Gastroesophageal sphincter (tissue), 4 donors: ENCODE data around the gene SLX9. TPM values are rescaled to one million over a fixed set of nuclear protein-coding genes. Genes with fewer than 3 reads are reported as not detected.
A peak's percentile ranks its signal among the peaks of the same experiment; 100 is the strongest.
"Not testable (repeated sequence)": the region's sequence is repeated elsewhere in the genome, so short reads cannot be mapped to it uniquely, and the experiment has no call there.

Source experiments
- ATAC-seq: fragments of 150-250 bp; one replicate; pipeline ENCODE4 v1.9.1; 2016; ENCODE audit warnings: mild to moderate bottlenecking, moderate library complexity
- H3K27ac ChIP-seq, 4 donors: fragments of 200-600 bp; sonication (generic) in 3 of 4; 1 replicate in 3 of 4; 2 replicates in 1 of 4; pipeline ENCODE4 v1.5.1; 2016 to 2019
- H3K27me3 ChIP-seq: fragments of 200-600 bp; sonication (generic); one replicate; pipeline ENCODE4 v1.5.1; 2019
- H3K36me3 ChIP-seq, 2 donors: fragments of 200-600 bp; sonication (generic); one replicate each; pipeline ENCODE4 v1.5.1; 2019; ENCODE audit warnings: control low read depth in 1 of 2
- H3K4me1 ChIP-seq, 3 donors: fragments of 200-600 bp; sonication (generic); 1 replicate in 2 of 3; 2 replicates in 1 of 3; pipeline ENCODE4 v1.5.1; 2016 to 2019; ENCODE audit warnings: control low read depth in 2 of 3
- H3K4me3 ChIP-seq, 2 donors: fragments of 200-600 bp; sonication (generic); one replicate each; pipeline ENCODE4 v1.5.1; 2019; ENCODE audit warnings: mild to moderate bottlenecking in 1 of 2, moderate library complexity in 1 of 2
- H3K9me3 ChIP-seq, 3 donors: fragments of 200-600 bp; sonication (generic); one replicate each; pipeline ENCODE4 v1.5.1; 2017 to 2019; ENCODE audit warnings: control low read depth in 2 of 3
- CTCF ChIP-seq, 4 experiments: fragments of 200-600 bp in 2 of 4; fragments of 450-650 bp in 2 of 4; sonication (generic) in 1 of 4; IDR thresholded peaks; one replicate each; pipeline ENCODE4 v1.5.1; 2017 to 2019; ENCODE audit warnings: antibody characterized with exemption in 4 of 4, mild to moderate bottlenecking in 2 of 4, moderate library complexity in 2 of 4
- EP300 ChIP-seq: sonication (generic); formaldehyde crosslinking; IDR thresholded peaks from one replicate; pipeline ENCODE4 v1.6.1; 2017; ENCODE audit warnings: antibody characterized with exemption, mild to moderate bottlenecking
- POLR2A ChIP-seq, 2 donors: fragments of 450-650 bp; IDR thresholded peaks; one replicate each; pipeline ENCODE4 v1.6.1; 2017; ENCODE audit warnings: antibody characterized with exemption in 2 of 2, mild to moderate bottlenecking in 2 of 2, moderate library complexity in 1 of 2
- POLR2AphosphoS5 ChIP-seq: sonication (generic); formaldehyde crosslinking; IDR thresholded peaks from one replicate; pipeline ENCODE4 v1.6.1; 2017; ENCODE audit warnings: antibody characterized with exemption
- WGBS, 2 donors: methylation state at CpG; one replicate each; pipeline ENCODE4 v1.1.5; 2018; ENCODE audit warnings: low coverage in 1 of 2; 5-methylcytosine and 5-hydroxymethylcytosine counted together
- total RNA-seq, 4 donors: library from RNA; depleted of rRNA; stranded (reverse); fragments of >200 nt; gene quantifications; one replicate each; pipeline ENCODE4 v1.1.0, GENCODE V29; 2016

The SLX9 gene
- total RNA-seq, 4 donors from 2014 or later = 15.7 to 53.9 (median 36.4) TPM

GRCh38 chr21:44926331-44927101 lies 13.3 kb upstream of the SLX9 start:
- WGBS, 2 donors = 43 to 55% methylated on average over 4 to 13 of the region's 24 CpGs
- Histone ChIP-seq H3K4me3 (no peak overlapping the region), H3K27ac (peak overlapping the region in 1 of 4 donors; percentile 22), H3K27me3 (peaks cover 56% of the 10 kb centered on the region), H3K4me1 (peaks cover 0 to 20% (median 2%) of the 10 kb centered on the region in 3 donors), H3K9me3 (peaks cover 0 to 5% (median 0%) of the 10 kb centered on the region in 3 donors), H3K36me3 (no peaks in the 10 kb centered on the region)
- no peak for TF ChIP-seq EP300
- no peak for TF ChIP-seq POLR2A (IDR thresholded peaks at IDR 0.05)
- no peak for TF ChIP-seq POLR2AphosphoS5
- TF ChIP-seq CTCF (IDR thresholded peaks at IDR 0.05) = no peak
- no peak for ATAC-seq

- ATAC-seq = no peak
- Histone ChIP-seq H3K36me3 (no peaks in the 10 kb centered on the region), H3K27ac (peak overlapping the region in 1 of 4 donors; percentile 3), H3K4me3 (no peak overlapping the region), H3K4me1 (peaks cover 0 to 27% (median 9%) of the 10 kb centered on the region in 3 donors), H3K9me3 (peaks cover 0 to 5% (median 0%) of the 10 kb centered on the region in 3 donors), H3K27me3 (peaks cover 61% of the 10 kb centered on the region)
- WGBS, 2 donors = 18% methylated on average over 3 of the region's 4 CpGs
- TF ChIP-seq POLR2AphosphoS5 (no peak), POLR2A (IDR thresholded peaks at IDR 0.05) (no peak), CTCF (IDR thresholded peaks at IDR 0.05) (no peak), EP300 (no peak)
Observed at GRCh38 chr21:44927259-44927586, 12.6 kb upstream of the SLX9 start.

GRCh38 chr21:44927587-44928461 lies 12.0 kb upstream of the SLX9 start:
- Histone ChIP-seq H3K4me1 (peaks cover 0 to 33% (median 15%) of the 10 kb centered on the region in 3 donors), H3K9me3 (peaks cover 0 to 5% (median 0%) of the 10 kb centered on the region in 3 donors), H3K4me3 (no peak overlapping the region), H3K27ac (peak overlapping the region in 1 of 4 donors; percentile 3), H3K27me3 (peaks cover 67% of the 10 kb centered on the region), H3K36me3 (no peaks in the 10 kb centered on the region)
- ATAC-seq = peak; percentile 13
- TF ChIP-seq POLR2AphosphoS5 (no peak), CTCF (IDR thresholded peaks at IDR 0.05) (peak in 1 of 4 experiments; percentile 8)
- 15 to 20% methylated on average over 2 to 5 of the region's 19 CpGs for WGBS, 2 donors

- WGBS, 2 donors = 69 to 70% methylated on average over 3 to 5 of the region's 16 CpGs
- H3K9me3 ChIP-seq, H3K4me3 ChIP-seq, H3K36me3 ChIP-seq, ATAC-seq: not testable (repeated sequence)
- Histone ChIP-seq H3K27ac (peak overlapping the region in 1 of 4 donors; percentile 3), H3K4me1 (peaks cover 0 to 38% (median 17%) of the 10 kb centered on the region in 3 donors), H3K27me3 (peaks cover 76% of the 10 kb centered on the region)
Observed at GRCh38 chr21:44928500-44929241, 11.2 kb upstream of the SLX9 start.

GRCh38 chr21:44929242-44929798 lies 10.5 kb upstream of the SLX9 start:
- H3K36me3 ChIP-seq = no peaks in the 10 kb centered on the region
- H3K27me3 ChIP-seq = peaks cover 82% of the 10 kb centered on the region
- H3K27ac ChIP-seq = no peak overlapping the region
- TF ChIP-seq POLR2AphosphoS5 = no peak
- no peak for TF ChIP-seq CTCF (IDR thresholded peaks at IDR 0.05)
- TF ChIP-seq EP300 = no peak
- no peak for TF ChIP-seq POLR2A (IDR thresholded peaks at IDR 0.05)
- H3K4me1 ChIP-seq = peaks cover 0 to 38% (median 17%) of the 10 kb centered on the region in 3 donors
- WGBS, 2 donors = no CpG with 5 or more reads among the region's 6 CpGs
- peaks cover 0 to 5% (median 0%) of the 10 kb centered on the region in 3 donors for H3K9me3 ChIP-seq
- H3K4me3 ChIP-seq = no peak overlapping the region
- ATAC-seq = no peak
